ENCODE data around the gene ADGRB3.

- no peak for TF ChIP-seq EZH2 (IDR thresholded peaks at IDR 0.05; ENCODE audit: borderline replicate concordance, low read depth, low read length, severe bottlenecking)
- TF ChIP-seq POLR2A (IDR thresholded peaks at IDR 0.05; ENCODE audit: low read depth, low read length), result no peak
- TF ChIP-seq CTCF (IDR thresholded peaks at IDR 0.05; ENCODE audit: extremely low read depth in 1 of 2, insufficient read depth in 1 of 2, low read depth in 1 of 2, low read length in 2 of 2), result no peak
- TF ChIP-seq POLR2AphosphoS5 (IDR thresholded peaks at IDR 0.05; ENCODE audit: insufficient read depth, low read depth, low read length), result no peak
- TF ChIP-seq FOS (IDR thresholded peaks at IDR 0.05; ENCODE audit: borderline replicate concordance, insufficient read depth, low read length), result no peak
Observed at GRCh38 chr6:69027861-69028260, 392.8 kb downstream of the ADGRB3 start.
